ENCODE measurements around the gene SAMD1. TPM values are rescaled to one million over a fixed set of nuclear protein-coding genes. Genes with fewer than 3 reads are reported as not detected.
A peak's percentile ranks its signal among the peaks of the same experiment; 100 is the strongest.

SAMD1 gene
- total RNA-seq, 2 donors from 2014 or later: 25.4 to 48.2 TPM

DNA sequence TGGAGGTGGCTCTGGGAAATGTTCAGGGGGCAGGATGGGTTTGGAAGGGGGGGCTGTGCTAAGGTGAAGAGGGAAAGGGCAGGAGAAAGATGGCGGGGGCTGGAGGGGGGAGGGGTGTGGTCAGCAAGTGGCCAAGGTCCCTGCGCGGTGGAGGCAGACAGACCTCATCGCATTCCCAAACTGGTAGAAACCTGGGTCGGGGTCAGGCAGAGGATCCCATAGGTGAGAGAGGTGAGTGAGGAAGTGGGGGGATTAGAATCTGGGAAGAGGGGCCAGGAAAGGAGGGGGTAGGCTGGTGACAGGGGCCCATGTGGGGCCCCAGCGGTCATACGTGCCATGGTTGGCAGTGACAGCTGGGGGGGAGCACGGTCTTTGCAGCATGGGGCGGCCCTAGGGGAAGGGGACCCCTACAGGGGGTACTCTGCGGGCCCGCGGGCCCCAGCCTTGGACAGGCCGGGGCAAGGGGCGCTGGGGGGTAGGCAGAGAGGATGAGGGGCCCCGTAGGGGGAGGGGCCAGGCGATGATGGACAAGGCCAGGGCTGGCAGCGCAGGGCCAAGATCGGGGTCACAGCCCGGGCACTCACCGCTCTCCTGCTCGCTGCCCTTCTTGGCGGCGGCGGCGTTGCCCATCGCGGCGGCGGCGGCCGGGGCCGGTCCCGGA lies 26.5 kb upstream of the SAMD1 start:
- peak overlapping the region; percentile 64 to 69 for H3K27ac ChIP-seq

DNA sequence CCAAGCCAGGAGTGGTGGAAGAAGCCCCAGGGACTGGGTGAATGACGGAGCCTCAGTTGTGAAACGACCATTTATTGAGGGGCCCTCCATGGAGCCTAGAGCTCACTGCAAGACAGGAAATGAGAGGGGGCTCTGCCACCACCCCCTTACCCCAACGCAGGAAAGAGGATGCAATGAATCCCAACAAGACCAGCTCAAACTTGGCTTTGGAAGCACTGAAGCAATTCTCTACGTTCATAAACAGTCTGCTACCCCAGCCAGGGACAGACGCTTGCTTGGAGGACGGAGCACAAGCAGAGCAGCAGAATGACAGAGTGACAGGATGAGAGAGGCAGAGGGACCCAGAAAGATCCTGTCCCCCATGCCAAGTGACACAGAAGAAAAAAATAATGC lies 26.0 kb upstream of the SAMD1 start:
- H3K27ac ChIP-seq: peak overlapping the region; percentile 64 to 69
- intact Hi-C loops (cut with DNase I): loop anchor here (2.0 to 5.0 kb wide), 2 partner anchors 26 to 44 kb away; partner anchors contain the start of genes MISP3 and SAMD1
- no peak for DNase-seq (ENCODE audit: low spot score)

More for the DNA sequence above, 26.5 kb upstream of the SAMD1 start:
- Histone ChIP-seq H3K36me3 (no peaks in the 10 kb centered on the region), H3K4me1 (replicated peaks) (peaks cover 8% of the 10 kb centered on the region), H3K27me3 (replicated peaks; ENCODE audit: insufficient read depth) (no peaks in the 10 kb centered on the region), H3K9me3 (no peaks in the 10 kb centered on the region), H3K4me3 (peak overlapping the region; percentile 77 to 84)
- intact Hi-C loops (cut with DNase I): loop anchor here (2.0 to 5.0 kb wide), 2 partner anchors 26 to 45 kb away; partner anchors contain the start of genes MISP3 and SAMD1
- TF ChIP-seq POLR2A (IDR thresholded peaks at IDR 0.05) (no peak), POLR2AphosphoS5 (IDR thresholded peaks at IDR 0.05) (no peak)
- TF ChIP-seq, protein P1, sequence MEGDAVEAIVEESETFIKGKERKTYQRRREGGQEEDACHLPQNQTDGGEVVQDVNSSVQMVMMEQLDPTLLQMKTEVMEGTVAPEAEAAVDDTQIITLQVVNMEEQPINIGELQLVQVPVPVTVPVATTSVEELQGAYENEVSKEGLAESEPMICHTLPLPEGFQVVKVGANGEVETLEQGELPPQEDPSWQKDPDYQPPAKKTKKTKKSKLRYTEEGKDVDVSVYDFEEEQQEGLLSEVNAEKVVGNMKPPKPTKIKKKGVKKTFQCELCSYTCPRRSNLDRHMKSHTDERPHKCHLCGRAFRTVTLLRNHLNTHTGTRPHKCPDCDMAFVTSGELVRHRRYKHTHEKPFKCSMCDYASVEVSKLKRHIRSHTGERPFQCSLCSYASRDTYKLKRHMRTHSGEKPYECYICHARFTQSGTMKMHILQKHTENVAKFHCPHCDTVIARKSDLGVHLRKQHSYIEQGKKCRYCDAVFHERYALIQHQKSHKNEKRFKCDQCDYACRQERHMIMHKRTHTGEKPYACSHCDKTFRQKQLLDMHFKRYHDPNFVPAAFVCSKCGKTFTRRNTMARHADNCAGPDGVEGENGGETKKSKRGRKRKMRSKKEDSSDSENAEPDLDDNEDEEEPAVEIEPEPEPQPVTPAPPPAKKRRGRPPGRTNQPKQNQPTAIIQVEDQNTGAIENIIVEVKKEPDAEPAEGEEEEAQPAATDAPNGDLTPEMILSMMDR (IDR thresholded peaks at IDR 0.05): no peak
- no peak for DNase-seq (ENCODE audit: low spot score)
- 0% methylated on average over 33 of the region's 33 CpGs for WGBS

DNA sequence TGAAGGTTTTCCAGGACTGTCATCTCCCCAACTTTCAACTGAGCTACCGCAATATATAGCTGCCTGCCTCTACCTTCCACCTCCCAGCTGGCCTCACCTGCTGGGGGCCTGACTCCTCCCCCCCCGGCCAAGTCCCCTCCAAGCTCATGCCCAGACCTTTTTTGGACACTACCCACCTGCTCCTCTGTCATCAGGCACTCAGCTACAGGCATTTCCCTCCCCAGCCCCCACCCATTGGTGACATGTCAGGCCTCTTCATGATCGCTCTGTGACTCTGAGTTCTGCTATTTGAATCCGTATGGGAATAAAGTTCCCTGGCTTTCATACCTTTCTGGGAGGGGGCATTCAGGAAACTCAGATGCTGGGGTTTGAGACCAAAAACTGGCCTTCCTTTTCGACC lies 25.2 kb upstream of the SAMD1 start:
- DNase-seq (ENCODE audit: low spot score): no peak
- intact Hi-C loops (cut with DNase I): loop anchor here (2.0 to 5.0 kb wide), 2 partner anchors 25 to 43 kb away; partner anchors contain the start of genes MISP3 and SAMD1
- Histone ChIP-seq H3K4me1 (replicated peaks) (peaks cover 8% of the 10 kb centered on the region), H3K4me3 (no peak overlapping the region), H3K9me3 (no peaks in the 10 kb centered on the region), H3K27ac (no peak overlapping the region), H3K36me3 (no peaks in the 10 kb centered on the region), H3K27me3 (replicated peaks; ENCODE audit: insufficient read depth) (no peaks in the 10 kb centered on the region)
- 72% methylated on average over 5 of the region's 5 CpGs for WGBS
- no peak for TF ChIP-seq POLR2A (IDR thresholded peaks at IDR 0.05)
- no peak for TF ChIP-seq POLR2AphosphoS5 (IDR thresholded peaks at IDR 0.05)
- TF ChIP-seq, protein P1 (IDR thresholded peaks at IDR 0.05): no peak

More for the DNA sequence above, 26.0 kb upstream of the SAMD1 start:
- H3K9me3 ChIP-seq: no peaks in the 10 kb centered on the region
- peak overlapping the region; percentile 77 to 84 for H3K4me3 ChIP-seq
- TF ChIP-seq, protein P1 (IDR thresholded peaks at IDR 0.05): no peak
- no peak for TF ChIP-seq POLR2A (IDR thresholded peaks at IDR 0.05)
- TF ChIP-seq POLR2AphosphoS5 (IDR thresholded peaks at IDR 0.05): no peak
- WGBS: 5% methylated on average over 6 of the region's 6 CpGs
- no peaks in the 10 kb centered on the region for H3K27me3 ChIP-seq (replicated peaks; ENCODE audit: insufficient read depth)
- peaks cover 8% of the 10 kb centered on the region for H3K4me1 ChIP-seq (replicated peaks)
- no peaks in the 10 kb centered on the region for H3K36me3 ChIP-seq

DNA sequence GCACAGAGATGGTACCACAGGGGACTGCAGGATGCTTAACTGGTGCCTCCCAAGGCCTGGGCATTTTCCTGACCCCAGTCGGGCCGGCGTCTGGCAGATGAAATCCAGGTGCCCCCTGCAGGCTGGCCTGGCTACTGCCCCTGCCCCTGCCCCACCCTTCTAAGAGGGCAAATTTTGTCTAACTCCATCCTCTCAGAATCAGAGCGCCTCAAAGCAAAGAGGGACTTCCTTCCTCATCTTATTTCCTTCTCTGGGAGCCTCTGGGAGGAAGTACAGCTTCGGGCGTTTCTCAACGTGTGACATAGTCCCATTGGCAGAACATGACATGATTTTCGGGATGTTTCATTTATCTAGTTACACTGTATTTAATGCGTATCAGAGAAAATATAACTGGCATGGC lies 24.3 kb upstream of the SAMD1 start:
- no peaks in the 10 kb centered on the region for H3K9me3 ChIP-seq
- peaks cover 8% of the 10 kb centered on the region for H3K4me1 ChIP-seq (replicated peaks)
- TF ChIP-seq, protein P1 (IDR thresholded peaks at IDR 0.05): peak in 3 of 4 experiments; percentile 15 to 46 (median 37)
- TF ChIP-seq POLR2A (IDR thresholded peaks at IDR 0.05): no peak
- DNase-seq (ENCODE audit: low spot score): no peak
- H3K4me3 ChIP-seq: no peak overlapping the region
- WGBS: 46% methylated on average over 9 of the region's 9 CpGs
- H3K27me3 ChIP-seq (replicated peaks; ENCODE audit: insufficient read depth): no peaks in the 10 kb centered on the region
- intact Hi-C loops (cut with DNase I): loop anchor here (5.0 kb wide), 1 partner anchor 43 kb away; the partner anchor contains the start of gene MISP3
- H3K36me3 ChIP-seq: no peaks in the 10 kb centered on the region
- no peak overlapping the region for H3K27ac ChIP-seq

DNA sequence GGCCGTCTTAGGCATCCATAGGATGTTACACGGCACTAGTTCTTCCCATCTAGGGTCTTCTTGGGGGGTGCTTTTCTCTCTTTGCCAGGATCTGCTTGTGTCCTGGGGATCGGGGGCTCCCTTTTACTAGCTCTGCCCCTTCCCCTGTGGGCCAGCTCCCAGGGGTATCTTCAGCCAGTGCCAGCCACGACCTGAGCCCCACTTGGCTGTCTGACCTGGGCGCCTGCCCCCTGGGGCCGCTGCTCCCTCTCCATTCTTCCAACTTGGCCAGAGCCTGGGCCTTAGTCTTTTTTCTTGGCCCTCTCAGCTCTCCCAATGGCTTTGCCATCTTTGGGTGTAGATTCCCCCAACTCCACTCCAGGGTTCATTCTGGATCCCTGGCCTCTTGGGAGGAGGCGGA lies 23.9 kb upstream of the SAMD1 start:
- no peaks in the 10 kb centered on the region for H3K36me3 ChIP-seq
- 94% methylated on average over 7 of the region's 7 CpGs for WGBS
- no peaks in the 10 kb centered on the region for H3K9me3 ChIP-seq
- TF ChIP-seq POLR2A (IDR thresholded peaks at IDR 0.05) (no peak), POLR2AphosphoS5 (IDR thresholded peaks at IDR 0.05) (no peak)
- TF ChIP-seq, protein P1 (IDR thresholded peaks at IDR 0.05): no peak
- DNase-seq (ENCODE audit: low spot score): no peak
- peaks cover 8% of the 10 kb centered on the region for H3K4me1 ChIP-seq (replicated peaks)
- H3K27me3 ChIP-seq (replicated peaks; ENCODE audit: insufficient read depth): no peaks in the 10 kb centered on the region
- H3K27ac ChIP-seq: peak overlapping the region in 1 of 2 donors; percentile 60
- H3K4me3 ChIP-seq: no peak overlapping the region
- intact Hi-C loops (cut with DNase I): no loop called here

Measured in prostate gland (tissue), 2 donors.